Measurements from ENCODE around the gene DST.

The DST gene

GRCh38 chr6:56477241-56477640, 165.4 kb downstream of the DST start:
- no peak for DNase-seq (ENCODE audit: low read depth in 2 of 2)
- H3K4me3 ChIP-seq (replicated peaks in 1 of 2; ENCODE audit: low read depth in 2 of 2, low read length in 2 of 2): no peak overlapping the region
- TF ChIP-seq CTCF (IDR thresholded peaks at IDR 0.05; ENCODE audit: low read depth, low read length): no peak

- TF ChIP-seq CTCF (IDR thresholded peaks at IDR 0.05; ENCODE audit: low read depth, low read length): no peak
- no peak overlapping the region for H3K4me3 ChIP-seq (replicated peaks in 1 of 2; ENCODE audit: low read depth in 2 of 2, low read length in 2 of 2)
- DNase-seq (ENCODE audit: low read depth in 2 of 2): peak; percentile 18 to 60
These were observed 166.8 kb downstream of the DST start for GRCh38 chr6:56475736-56476457.

GRCh38 chr6:56474532-56474931, 168.2 kb downstream of the DST start:
- H3K4me3 ChIP-seq (replicated peaks in 1 of 2; ENCODE audit: low read depth in 2 of 2, low read length in 2 of 2): no peak overlapping the region
- DNase-seq (ENCODE audit: low read depth in 2 of 2): no peak
- no peak for TF ChIP-seq CTCF (IDR thresholded peaks at IDR 0.05; ENCODE audit: low read depth, low read length)

- DNase-seq (ENCODE audit: low read depth in 2 of 2): no peak
- TF ChIP-seq CTCF (IDR thresholded peaks at IDR 0.05; ENCODE audit: low read depth, low read length): no peak
- no peak overlapping the region for H3K4me3 ChIP-seq (replicated peaks in 1 of 2; ENCODE audit: low read depth in 2 of 2, low read length in 2 of 2)
These were observed 179.2 kb downstream of the DST start for GRCh38 chr6:56463443-56463842.

GRCh38 chr6:56459030-56459805, 183.5 kb downstream of the DST start:
- no peak for DNase-seq (ENCODE audit: low read depth in 2 of 2)
- no peak for TF ChIP-seq CTCF (IDR thresholded peaks at IDR 0.05; ENCODE audit: low read depth, low read length)
- H3K4me3 ChIP-seq (replicated peaks in 1 of 2; ENCODE audit: low read depth in 2 of 2, low read length in 2 of 2): no peak overlapping the region

- TF ChIP-seq CTCF (IDR thresholded peaks at IDR 0.05; ENCODE audit: low read depth, low read length): no peak
- no peak for DNase-seq (ENCODE audit: low read depth in 2 of 2)
- H3K4me3 ChIP-seq (replicated peaks in 1 of 2; ENCODE audit: low read depth in 2 of 2, low read length in 2 of 2): no peak overlapping the region
These were observed 184.3 kb downstream of the DST start for GRCh38 chr6:56458324-56458884.

Data from cardiac fibroblast (primary cell).